ENCODE measurements around the gene HHEX. TPM values are rescaled to one million over a fixed set of nuclear protein-coding genes. Genes with fewer than 3 reads are reported as not detected.

The HHEX gene
- total RNA-seq, 8 experiments from 2014 or later, result 0.38 to 8.1 (median 0.56) TPM; not detected in 3

DNA sequence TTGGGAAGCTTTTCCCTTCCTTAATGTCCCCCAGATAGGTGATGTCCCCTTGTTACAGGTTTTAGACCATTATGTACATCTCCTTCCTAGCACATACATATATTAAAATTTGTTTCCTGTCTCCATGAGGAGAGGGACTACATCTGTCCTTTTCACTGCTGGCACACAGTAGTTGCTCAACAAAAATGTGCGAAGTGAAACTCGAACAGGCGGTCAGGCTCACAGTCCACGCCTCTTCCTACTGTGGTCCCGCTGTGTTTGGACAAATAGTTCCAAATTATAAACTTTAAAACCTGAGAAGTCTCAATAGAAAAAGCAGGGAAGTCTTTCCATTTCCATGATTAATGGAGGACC is 1.2 kb upstream of the HHEX start:
- Histone ChIP-seq H3K4me1 (replicated peaks in 1 of 2) (no peaks in the 10 kb centered on the region), H3K4me3 (peak overlapping the region in 1 of 5 donors; percentile 26), H3K27ac (no peak overlapping the region)
- in situ Hi-C loops (cut with MboI; ENCODE audit: low pct_unique_long_range_greater_than_20kb in 2 of 9, low sequenced_read_pairs in 9 of 9, unreplicated experiment in 9 of 9), result no loop called here
- no peak for ATAC-seq (replicated peaks in 6 of 8)
- 31 to 95% (median 53%) methylated on average over 2 to 5 of the region's 5 CpGs; no CpG with 5 or more reads in 1 of the 10 experiments for WGBS, 10 experiments

DNA sequence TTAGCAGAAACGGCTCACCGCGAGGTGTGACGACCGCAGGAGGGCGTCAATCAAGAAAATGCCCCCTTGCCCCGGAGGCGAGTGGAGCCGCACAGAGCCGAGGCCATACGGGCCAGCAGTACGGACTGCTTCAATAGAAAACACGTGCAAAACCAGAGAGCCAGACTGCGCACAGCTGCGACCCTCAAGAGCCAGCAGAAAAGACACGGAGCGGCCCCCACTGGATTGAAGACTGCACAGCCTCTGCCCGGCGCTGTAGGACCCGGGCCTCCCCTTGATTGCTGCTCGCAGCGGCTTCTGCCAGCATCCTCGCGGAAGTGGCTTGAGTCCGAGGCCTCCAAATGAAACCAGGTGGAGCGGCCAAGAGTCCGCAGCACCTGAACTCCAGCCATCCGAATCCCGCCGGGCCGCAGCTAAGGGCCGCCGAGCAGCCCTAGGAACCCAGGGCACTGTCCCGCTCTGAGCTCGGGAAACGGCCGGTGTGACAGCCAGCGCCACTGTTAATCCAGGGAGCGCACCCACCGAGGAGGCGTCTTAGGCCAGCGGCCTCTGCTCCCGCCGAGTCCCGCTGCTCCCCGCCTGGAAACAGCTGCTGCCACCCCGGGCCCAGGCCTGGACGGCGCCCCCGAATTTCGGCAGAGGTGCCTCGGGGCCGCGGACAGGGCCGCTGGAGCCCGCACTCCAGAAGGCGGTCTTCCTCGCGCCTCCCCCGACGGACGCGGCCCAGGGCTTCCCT is 660 bp upstream of the HHEX start:
- peak; percentile 58 to 71 (median 64) for ATAC-seq (replicated peaks in 6 of 8)
- Histone ChIP-seq H3K4me3 (peak overlapping the region in 4 of 5 donors; percentile 0 to 28 (median 27)), H3K27ac (no peak overlapping the region), H3K4me1 (replicated peaks in 1 of 2) (no peaks in the 10 kb centered on the region)
- 0 to 35% (median 0%) methylated on average over 2 to 41 of the region's 63 CpGs; no CpG with 5 or more reads in 1 of the 10 experiments for WGBS, 10 experiments
- in situ Hi-C loops (cut with MboI; ENCODE audit: low pct_unique_long_range_greater_than_20kb in 2 of 9, low sequenced_read_pairs in 9 of 9, unreplicated experiment in 9 of 9), result no loop called here

DNA sequence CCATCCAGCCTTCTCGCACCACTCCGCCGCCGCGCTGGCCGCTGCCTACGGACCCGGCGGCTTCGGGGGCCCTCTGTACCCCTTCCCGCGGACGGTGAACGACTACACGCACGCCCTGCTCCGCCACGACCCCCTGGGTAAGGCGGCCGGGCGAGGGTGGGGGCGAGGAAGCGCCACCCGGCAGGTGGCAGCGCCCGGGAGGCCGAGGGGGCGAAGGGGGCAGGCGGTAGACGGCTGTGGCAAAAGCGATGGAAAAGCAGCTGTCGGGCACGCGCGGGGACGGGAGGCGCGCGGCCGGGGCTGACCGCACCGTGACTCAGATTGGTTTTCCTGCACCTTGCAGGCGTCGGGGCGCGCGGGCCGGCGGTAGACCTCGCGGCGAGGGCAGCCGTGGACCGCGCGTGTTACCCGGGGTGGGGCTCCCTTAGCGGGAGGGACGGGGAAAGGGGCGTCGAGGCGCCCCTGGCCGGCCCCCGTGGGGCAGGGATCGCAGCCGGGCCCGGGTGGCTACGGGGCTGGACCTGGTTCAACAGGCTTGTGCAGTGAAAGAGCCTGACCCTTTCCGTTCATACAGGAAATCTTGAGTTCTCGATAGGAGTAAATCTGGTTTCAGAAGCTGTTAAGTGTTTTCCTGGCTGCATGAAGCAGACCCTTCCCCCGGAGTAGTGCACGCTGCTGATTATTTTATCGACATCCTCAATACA is 608 bp downstream of the HHEX start:
- 0 to 59% (median 7%) methylated on average over 1 to 9 of the region's 73 CpGs; no CpG with 5 or more reads in 3 of the 10 experiments for WGBS, 10 experiments
- in situ Hi-C loops (cut with MboI; ENCODE audit: low pct_unique_long_range_greater_than_20kb in 2 of 9, low sequenced_read_pairs in 9 of 9, unreplicated experiment in 9 of 9), result no loop called here
- peak in 7 of 8 experiments; percentile 34 to 52 (median 45) for ATAC-seq (replicated peaks in 6 of 8)
- H3K4me3 ChIP-seq, result peak overlapping the region; percentile 0 to 28 (median 26)
- H3K27ac ChIP-seq, result no peak overlapping the region
- H3K4me1 ChIP-seq (replicated peaks in 1 of 2), result no peaks in the 10 kb centered on the region

DNA sequence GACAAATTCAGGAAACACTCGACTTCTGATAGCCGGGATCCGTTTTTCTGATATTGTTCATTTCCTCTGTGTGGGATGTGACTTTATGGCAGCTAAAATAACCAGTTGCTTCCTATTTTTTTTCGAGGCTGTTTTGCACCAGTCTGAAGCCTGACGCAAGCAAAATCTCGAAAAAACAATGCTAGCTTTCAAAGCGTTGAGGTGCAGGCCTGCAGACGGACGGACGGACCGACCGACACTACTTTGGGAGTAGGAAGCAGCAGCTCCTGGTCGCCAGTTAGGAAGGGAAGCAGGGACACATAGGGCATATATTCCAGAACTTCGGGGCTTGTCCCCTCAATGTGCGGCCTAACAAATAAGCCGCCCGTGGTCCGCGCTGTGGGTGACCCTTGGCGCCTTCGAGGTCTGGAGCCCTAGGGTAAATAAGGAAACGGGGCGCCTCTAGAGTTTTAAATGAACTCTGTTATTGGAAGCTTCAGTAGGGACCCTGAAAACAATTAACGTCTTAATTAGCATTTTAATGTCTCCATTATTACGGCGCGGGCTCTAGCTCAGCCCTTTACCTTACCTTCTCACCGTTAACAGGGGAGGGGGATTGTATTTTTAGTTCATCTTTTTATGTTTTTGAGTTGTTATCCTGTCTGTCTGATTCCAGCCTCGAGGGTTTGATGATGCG is 1.3 kb downstream of the HHEX start:
- no peak for ATAC-seq (replicated peaks in 6 of 8)
- H3K4me3 ChIP-seq, result no peak overlapping the region
- H3K4me1 ChIP-seq (replicated peaks in 1 of 2), result no peaks in the 10 kb centered on the region
- no peak overlapping the region for H3K27ac ChIP-seq
- 0 to 93% (median 29%) methylated on average over 1 to 23 of the region's 30 CpGs; no CpG with 5 or more reads in 1 of the 10 experiments for WGBS, 10 experiments
- in situ Hi-C loops (cut with MboI; ENCODE audit: low pct_unique_long_range_greater_than_20kb in 2 of 9, low sequenced_read_pairs in 9 of 9, unreplicated experiment in 9 of 9), result no loop called here

- in situ Hi-C loops (cut with MboI; ENCODE audit: low pct_unique_long_range_greater_than_20kb in 2 of 9, low sequenced_read_pairs in 9 of 9, unreplicated experiment in 9 of 9), result no loop called here
- no peak overlapping the region for H3K4me3 ChIP-seq
Measured at GRCh38 chr10:92691591-92692079, 1.9 kb downstream of the HHEX start.

DNA sequence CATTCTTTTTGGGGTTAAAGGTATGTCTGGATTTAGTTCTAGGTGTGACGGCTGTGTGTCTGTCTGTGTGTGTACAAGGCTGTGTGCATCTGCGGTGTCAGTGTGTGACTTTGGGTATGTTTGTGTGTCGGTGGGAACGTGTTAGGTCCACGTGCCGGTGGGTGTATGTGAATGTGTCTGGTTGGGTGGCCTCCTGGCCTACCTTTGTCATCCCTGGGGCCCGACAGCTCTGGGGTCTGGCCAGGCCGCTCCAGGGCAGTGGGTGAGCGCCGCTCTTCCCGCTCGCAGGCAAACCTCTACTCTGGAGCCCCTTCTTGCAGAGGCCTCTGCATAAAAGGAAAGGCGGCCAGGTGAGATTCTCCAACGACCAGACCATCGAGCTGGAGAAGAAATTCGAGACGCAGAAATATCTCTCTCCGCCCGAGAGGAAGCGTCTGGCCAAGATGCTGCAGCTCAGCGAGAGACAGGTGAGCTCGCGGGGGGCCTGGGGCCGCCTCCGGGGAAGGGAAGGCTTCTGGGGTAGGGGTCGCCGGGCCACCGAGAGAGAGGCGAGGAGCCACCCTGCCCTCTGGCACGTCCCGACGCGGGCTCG is 2.4 kb downstream of the HHEX start:
- in situ Hi-C loops (cut with MboI; ENCODE audit: low pct_unique_long_range_greater_than_20kb in 2 of 9, low sequenced_read_pairs in 9 of 9, unreplicated experiment in 9 of 9), result no loop called here
- WGBS, 10 experiments, result 0 to 60% (median 2%) methylated on average over 2 to 5 of the region's 34 CpGs; no CpG with 5 or more reads in 2 of the 10 experiments
- ATAC-seq (replicated peaks in 6 of 8), result no peak
- Histone ChIP-seq H3K27ac (no peak overlapping the region), H3K4me3 (no peak overlapping the region), H3K4me1 (replicated peaks in 1 of 2) (no peaks in the 10 kb centered on the region)

More at GRCh38 chr10:92691591-92692079, 1.9 kb downstream of the HHEX start:
- no peak for ATAC-seq (replicated peaks in 6 of 8)
- H3K27ac ChIP-seq, result no peak overlapping the region
- 12 to 53% (median 20%) methylated on average over 2 to 15 of the region's 35 CpGs; no CpG with 5 or more reads in 5 of the 10 experiments for WGBS, 10 experiments
- no peaks in the 10 kb centered on the region for H3K4me1 ChIP-seq (replicated peaks in 1 of 2)

GRCh38 chr10:92692697-92693533 is 3.2 kb downstream of the HHEX start:
- Histone ChIP-seq H3K27ac (no peak overlapping the region), H3K4me3 (no peak overlapping the region), H3K4me1 (replicated peaks in 1 of 2) (no peaks in the 10 kb centered on the region)
- WGBS, 10 experiments, result 0 to 67% (median 36%) methylated on average over 2 to 6 of the region's 7 CpGs
- ATAC-seq (replicated peaks in 6 of 8), result no peak
- in situ Hi-C loops (cut with MboI; ENCODE audit: low pct_unique_long_range_greater_than_20kb in 2 of 9, low sequenced_read_pairs in 9 of 9, unreplicated experiment in 9 of 9), result no loop called here

DNA sequence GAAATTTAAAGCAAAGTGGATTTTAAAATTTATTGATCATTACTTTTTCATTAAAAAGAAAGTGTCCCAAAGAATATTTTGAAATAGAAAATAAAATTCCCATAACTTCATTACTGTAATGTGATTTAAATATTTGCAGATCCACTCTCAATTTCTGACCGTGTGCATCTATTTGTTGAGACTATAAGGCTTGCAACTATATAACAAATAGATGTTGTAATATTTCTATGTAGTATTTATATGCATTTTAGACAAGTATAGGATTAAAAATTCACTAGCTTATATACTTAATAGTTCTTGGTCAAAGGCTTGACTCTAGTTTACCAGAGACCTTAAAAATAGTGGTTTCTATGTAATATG is 3.8 kb downstream of the HHEX start:
- Histone ChIP-seq H3K4me3 (no peak overlapping the region), H3K27ac (no peak overlapping the region), H3K4me1 (replicated peaks in 1 of 2) (no peaks in the 10 kb centered on the region)
- WGBS, 10 experiments, result 0 to 80% (median 29%) methylated on average over 1 of the region's 1 CpG; no CpG with 5 or more reads in 3 of the 10 experiments
- no peak for ATAC-seq (replicated peaks in 6 of 8)
- in situ Hi-C loops (cut with MboI; ENCODE audit: low pct_unique_long_range_greater_than_20kb in 2 of 9, low sequenced_read_pairs in 9 of 9, unreplicated experiment in 9 of 9), result no loop called here

DNA sequence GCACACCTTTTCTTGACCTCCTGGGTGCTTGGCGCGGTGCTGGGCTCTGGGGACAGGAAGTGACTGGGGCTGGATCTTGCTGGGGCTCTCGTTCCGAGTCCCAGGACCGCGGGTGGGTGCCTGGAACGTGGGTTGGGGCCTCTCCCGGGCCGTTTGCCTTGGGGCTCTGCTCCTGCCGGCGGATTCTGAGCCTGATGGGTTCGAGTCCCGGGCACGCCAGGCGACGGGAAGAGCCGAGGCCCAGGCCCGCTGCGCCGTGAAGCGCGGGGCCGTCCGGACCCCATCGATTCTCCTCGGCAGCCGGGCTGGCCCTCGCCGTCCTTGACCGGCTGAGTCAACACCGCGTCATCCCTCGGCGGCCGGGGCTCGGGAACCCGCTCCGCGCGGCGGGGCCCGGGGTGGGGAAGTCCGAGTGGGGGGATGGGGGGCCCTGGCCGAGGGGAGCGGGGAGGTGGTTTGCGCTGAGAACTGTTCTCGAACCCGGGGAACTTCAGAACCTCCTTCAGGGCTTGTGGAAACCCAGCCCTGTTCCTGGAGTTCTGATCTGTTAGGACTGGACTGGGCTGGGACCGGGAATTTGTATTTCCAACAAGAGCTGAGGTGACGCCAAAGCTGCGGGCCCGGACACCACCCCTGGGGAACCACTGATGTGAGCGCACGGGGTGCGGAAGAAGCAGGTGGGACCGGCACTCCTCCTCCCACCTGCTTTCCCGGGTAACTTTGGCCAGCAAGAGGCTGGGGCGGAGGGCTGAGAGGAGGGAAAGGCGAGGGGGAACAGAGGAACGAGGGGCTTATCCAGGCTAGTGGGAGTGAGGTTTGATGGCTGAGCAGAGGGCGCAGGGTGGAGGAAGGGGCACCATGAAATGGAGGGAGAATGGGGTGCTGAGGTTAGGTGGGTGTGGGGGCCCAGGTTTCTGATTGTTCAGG is 6.2 kb downstream of the HHEX start:
- WGBS, 10 experiments, result 6 to 100% (median 14%) methylated on average over 1 to 7 of the region's 61 CpGs; no CpG with 5 or more reads in 5 of the 10 experiments
- Histone ChIP-seq H3K27ac (no peak overlapping the region), H3K4me3 (peak overlapping the region in 3 of 5 donors; percentile 17 to 39 (median 30)), H3K4me1 (replicated peaks in 1 of 2) (no peaks in the 10 kb centered on the region)
- in situ Hi-C loops (cut with MboI; ENCODE audit: low pct_unique_long_range_greater_than_20kb in 2 of 9, low sequenced_read_pairs in 9 of 9, unreplicated experiment in 9 of 9), result no loop called here
- peak in 7 of 8 experiments; percentile 73 to 95 (median 94) for ATAC-seq (replicated peaks in 6 of 8)

GRCh38 chr10:92696606-92697383 is 7.0 kb downstream of the HHEX start:
- 17 to 100% (median 81%) methylated on average over 1 to 4 of the region's 7 CpGs; no CpG with 5 or more reads in 1 of the 10 experiments for WGBS, 10 experiments
- Histone ChIP-seq H3K27ac (no peak overlapping the region), H3K4me3 (no peak overlapping the region), H3K4me1 (replicated peaks in 1 of 2) (no peaks in the 10 kb centered on the region)
- no peak for ATAC-seq (replicated peaks in 6 of 8)
- in situ Hi-C loops (cut with MboI; ENCODE audit: low pct_unique_long_range_greater_than_20kb in 2 of 9, low sequenced_read_pairs in 9 of 9, unreplicated experiment in 9 of 9), result no loop called here

All from motor neuron (in vitro differentiated cells).